ENCODE data around the gene PTPRN2. TPM values are rescaled to one million over a fixed set of nuclear protein-coding genes. Genes with fewer than 3 reads are reported as not detected.

Gene PTPRN2
- total and polyA plus RNA-seq, 2 of the 8 experiments (the other 6 are each of a cell fraction or from before 2014, with no cell fraction given), result 2.6 to 4.5 TPM

DNA sequence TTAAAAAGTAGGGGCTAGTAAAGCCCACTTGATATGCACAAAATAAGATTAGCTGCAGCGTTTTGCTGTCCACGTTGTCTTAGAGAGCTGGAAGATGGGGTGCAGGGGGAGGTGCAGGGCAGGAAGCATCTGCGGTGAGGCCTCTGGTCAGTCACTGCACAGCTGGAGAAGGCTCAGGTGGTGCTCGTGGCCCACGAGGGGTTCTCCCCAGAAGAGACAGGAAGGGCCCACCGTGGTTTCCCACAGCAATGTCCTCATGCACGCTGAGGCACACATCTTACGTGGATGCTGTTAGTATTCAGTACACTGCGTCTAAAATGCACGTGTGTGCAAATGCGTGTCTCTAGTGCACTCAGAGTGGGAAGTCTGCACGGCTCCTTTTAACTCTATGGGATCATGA, 582.1 kb downstream of the PTPRN2 start:
- H3K9ac ChIP-seq (replicated peaks in 1 of 4; ENCODE audit: extremely low read depth in 1 of 4, low read depth in 3 of 4, low read length in 3 of 4), result no peak overlapping the region
- WGBS, 2 experiments (ENCODE audit: extremely low coverage in 1 of 2, insufficient coverage in 1 of 2, insufficient read length in 1 of 2, insufficient replicate concordance in 2 of 2, low coverage in 1 of 2, low lambda C conversion rate in 2 of 2, missing lambda C conversion rate in 1 of 2), result 71% methylated on average over 12 of the region's 12 CpGs; no CpG with 5 or more reads in 1 of the 2 experiments
- H3K23me2 ChIP-seq (ENCODE audit: low read depth, low read length), result peaks cover 5% of the 10 kb centered on the region; the same call in 1 of the 2 replicates
- DNase-seq (ENCODE audit: low read depth in 1 of 2, low spot score in 2 of 2), result no peak
- FAIRE-seq, result no peak
- peak overlapping the region; percentile 72; the same call in 1 of the 2 replicates for H2BK20ac ChIP-seq (ENCODE audit: low read length)
- no peak overlapping the region for H3K4me2 ChIP-seq (ENCODE audit: insufficient read depth in 1 of 2, low read depth in 2 of 2, low read length in 2 of 2)
- POLR2A ChIA-PET (ENCODE audit: partially characterized antibody), result no interaction called here
- H3K4me1 ChIP-seq (replicated peaks in 1 of 4; ENCODE audit: control insufficient read depth in 3 of 4, insufficient read depth in 4 of 4, low read length in 3 of 4), result peaks cover 10 to 38% (median 18%) of the 10 kb centered on the region in 4 experiments
- H3K14ac ChIP-seq (ENCODE audit: insufficient read length), result no peak overlapping the region
- H3K9me3 ChIP-seq (ENCODE audit: insufficient read depth in 2 of 2, low read depth in 1 of 2, low read length in 1 of 2), result no peaks in the 10 kb centered on the region
- H3K23ac ChIP-seq (ENCODE audit: insufficient read length), result no peak overlapping the region
- H2BK120ac ChIP-seq (replicated peaks; ENCODE audit: low read depth, low read length), result no peak overlapping the region
- H3K27ac ChIP-seq (ENCODE audit: low read depth, low read length), result no peak overlapping the region
- H2BK5ac ChIP-seq (ENCODE audit: low read depth, low read length), result no peak overlapping the region
- no peak overlapping the region for H3K18ac ChIP-seq (ENCODE audit: extremely low read depth, low read length)
- H4K91ac ChIP-seq (replicated peaks; ENCODE audit: insufficient read length, low read length), result no peak overlapping the region
- H2AK5ac ChIP-seq (ENCODE audit: low read depth, low read length), result no peak overlapping the region
- H3K27me3 ChIP-seq (replicated peaks in 1 of 4; ENCODE audit: control insufficient read depth in 3 of 4, extremely low read depth in 1 of 4, insufficient read depth in 3 of 4, low read length in 3 of 4), result no peaks in the 10 kb centered on the region
- CTCF ChIA-PET (ENCODE audit: partially characterized antibody), result no interaction called here
- H3K4ac ChIP-seq (replicated peaks; ENCODE audit: insufficient read length, low read depth, low read length), result no peak overlapping the region
- no peak overlapping the region for H4K5ac ChIP-seq (ENCODE audit: insufficient read length, low read depth, low read length)
- no peak overlapping the region for H4K8ac ChIP-seq (ENCODE audit: extremely low read depth, insufficient read depth, low read length)
- no peak overlapping the region for H2AFZ ChIP-seq (ENCODE audit: low read length)
- no peaks in the 10 kb centered on the region for H4K20me1 ChIP-seq (replicated peaks in 1 of 2; ENCODE audit: control insufficient read depth in 1 of 2, insufficient read depth in 2 of 2, low read length in 2 of 2)
- H3K36me3 ChIP-seq (ENCODE audit: control insufficient read depth in 2 of 4, insufficient read depth in 4 of 4, low read length in 3 of 4), result no peaks in the 10 kb centered on the region
- H2BK15ac ChIP-seq (ENCODE audit: low read length), result peak overlapping the region; percentile 92; the same call in 1 of the 2 replicates
- no peak overlapping the region for H3K4me3 ChIP-seq (ENCODE audit: extremely low read depth in 1 of 4, insufficient read depth in 2 of 4, low read depth in 3 of 4, low read length in 4 of 4)
- peak overlapping the region; percentile 4; the same call in 1 of the 2 replicates for H2BK12ac ChIP-seq (ENCODE audit: low read depth, low read length)
- H3K79me2 ChIP-seq (ENCODE audit: control insufficient read depth in 1 of 2, insufficient read depth in 2 of 2, low read length in 2 of 2), result no peaks in the 10 kb centered on the region
- no peak overlapping the region for H3K56ac ChIP-seq (replicated peaks; ENCODE audit: insufficient read length, low read depth, low read length)
- H3K79me1 ChIP-seq (ENCODE audit: low read depth, low read length), result no peaks in the 10 kb centered on the region
- TF ChIP-seq SP2 (IDR thresholded peaks at IDR 0.05; ENCODE audit: low read length), result no peak
- TF ChIP-seq HDAC2 (IDR thresholded peaks at IDR 0.05; ENCODE audit: borderline replicate concordance in 1 of 2, low read depth in 2 of 2, low read length in 2 of 2), result no peak
- no peak for TF ChIP-seq SP1 (IDR thresholded peaks at IDR 0.05; ENCODE audit: low read depth, low read length)
- no peak for TF ChIP-seq EP300 (IDR thresholded peaks at IDR 0.05; ENCODE audit: borderline replicate concordance in 1 of 2, low read depth in 2 of 2, low read length in 2 of 2)
- TF ChIP-seq JUND (IDR thresholded peaks at IDR 0.05; ENCODE audit: low read length), result no peak
- TF ChIP-seq SRF (IDR thresholded peaks at IDR 0.05; ENCODE audit: low read depth, low read length), result no peak
- TF ChIP-seq TAF1 (IDR thresholded peaks at IDR 0.05; ENCODE audit: low read depth, low read length), result no peak

Data from H1 (cell line).